GM12878 (cell line): Measurements from ENCODE around the gene CRYGN. TPM values are rescaled to one million over a fixed set of nuclear protein-coding genes. Genes with fewer than 3 reads are reported as not detected.

Source experiments
- ATAC-seq: fragments of 200-7000 bp; cut with Tn5 transposase; 3 replicates; pipeline ENCODE4 v1.9.1; 2020; ENCODE audit warnings: mild to moderate bottlenecking, moderate library complexity
- BruUV-seq: library from RNA; stranded (reverse); fragments of 400-500 nt; replicated peaks from 2 replicates; lab custom pipeline; 2021; lab: Mats Ljungman, UMichigan
- CTCF ChIA-PET: fragments of 300-600 bp; sonication (Branson Sonifier 250); formaldehyde crosslinking; extraction: SDS; loops from one replicate; lab custom pipeline; 2021; ENCODE audit warnings: inconsistent platforms; lab: Yijun Ruan, JAX
- POLR2A ChIA-PET: fragments of 350-600 bp; formaldehyde crosslinking; extraction: SDS; loops from one replicate; lab custom pipeline; 2021; ENCODE audit warnings: inconsistent platforms; lab: Charles Lee
- RAD21 ChIA-PET: fragments of 300-600 bp; sonication (Branson Sonifier 250); formaldehyde crosslinking; loops from one replicate; lab custom pipeline; 2023; ENCODE audit warnings: antibody characterized with exemption; ENCODE audit not compliant: unreplicated experiment; lab: Charles Lee
- SMC1A ChIA-PET: fragments of 300-600 bp; sonication (Branson Sonifier 250); formaldehyde crosslinking; loops from one replicate; lab custom pipeline; 2023; ENCODE audit not compliant: unreplicated experiment, uncharacterized antibody; lab: Charles Lee
- DNase-seq: peaks from one replicate; pipeline ENCODE4 v3.0.0-alpha.2; 2011; ENCODE audit warnings: low read depth, low spot score
- FAIRE-seq: peaks from 3 replicates; lab custom pipeline; 2011; peaks lifted over from hg19 to GRCh38; lab: Jason Lieb, UNC
- H2AFZ ChIP-seq: 2 replicates; pipeline ENCODE4 v1.6.0; 2011; ENCODE audit warnings: low read depth, low read length, control low read depth; ENCODE audit not compliant: control insufficient read depth
- H3K27ac ChIP-seq: 2 replicates; pipeline ENCODE4 v1.5.1; 2011; ENCODE audit warnings: control low read depth; ENCODE audit not compliant: control insufficient read depth, insufficient read depth
- H3K27me3 ChIP-seq, 2 experiments: replicated peaks in 1 of 2; 2 replicates each; pipeline versions ENCODE4 v1.6.0 to v1.6.1; 2011; ENCODE audit warnings: low read length in 1 of 2; ENCODE audit not compliant: control insufficient read depth in 2 of 2, insufficient read depth in 2 of 2
- H3K36me3 ChIP-seq, 2 experiments: 2 replicates each; pipeline ENCODE4 v1.5.1; 2011; ENCODE audit warnings: low read length in 1 of 2; ENCODE audit not compliant: control insufficient read depth in 2 of 2, insufficient read depth in 2 of 2
- H3K4me1 ChIP-seq: 2 replicates; pipeline ENCODE4 v1.6.1; 2011; ENCODE audit warnings: mild to moderate bottlenecking, low read length, moderate library complexity, mixed read lengths; ENCODE audit not compliant: control insufficient read depth, insufficient read depth
- H3K4me2 ChIP-seq: 2 replicates; pipeline ENCODE4 v1.6.0; 2011; ENCODE audit warnings: control low read depth; ENCODE audit not compliant: control insufficient read depth, insufficient read depth
- H3K4me3 ChIP-seq: fragments of 200-600 bp; sonication (generic); 2 replicates; pipeline ENCODE4 v1.5.1; 2016
- H3K79me2 ChIP-seq: 2 replicates; pipeline ENCODE4 v1.6.0; 2011; ENCODE audit warnings: low read length; ENCODE audit not compliant: control insufficient read depth, insufficient read depth
- H3K9ac ChIP-seq: 2 replicates; pipeline ENCODE4 v1.8.0; 2011; ENCODE audit warnings: low read length, control low read depth, mixed read lengths; ENCODE audit not compliant: control insufficient read depth, insufficient read depth
- H3K9me3 ChIP-seq: replicated peaks from 3 replicates; pipeline ENCODE4 v1.5.1; 2011; ENCODE audit warnings: mild to moderate bottlenecking, low read length; ENCODE audit not compliant: control insufficient read depth, insufficient read depth
- H4K20me1 ChIP-seq: 2 replicates; pipeline ENCODE4 v1.6.0; 2011; ENCODE audit not compliant: control insufficient read depth, insufficient read depth
- ATF2 ChIP-seq: IDR thresholded peaks from 2 replicates; pipeline ENCODE4 v1.6.1; 2012; ENCODE audit warnings: low read length, inconsistent platforms
- ATF3 ChIP-seq: IDR thresholded peaks from 2 replicates; pipeline ENCODE4 v1.6.1; 2011; ENCODE audit warnings: low read depth, mild to moderate bottlenecking, low read length, moderate library complexity, borderline replicate concordance; ENCODE audit errors: extremely low read depth
- ETV6 ChIP-seq, 2 experiments: fragments of 450-650 bp in 1 of 2; IDR thresholded peaks in 1 of 2; conservative IDR thresholded peaks in 1 of 2; 2 replicates each; pipeline ENCODE4 v1.6.1; 2014; ENCODE audit warnings: antibody characterized with exemption in 1 of 2, borderline replicate concordance in 1 of 2, low read depth in 1 of 2, mild to moderate bottlenecking in 1 of 2, moderate library complexity in 1 of 2
- KLF5 ChIP-seq: fragments of 450-650 bp; IDR thresholded peaks from 2 replicates; pipeline ENCODE4 v1.6.1; 2014; ENCODE audit warnings: mild to moderate bottlenecking; ENCODE audit not compliant: partially characterized antibody
- LARP7 ChIP-seq: fragments of 450-650 bp; IDR thresholded peaks from 2 replicates; pipeline ENCODE4 v1.6.1; 2017; ENCODE audit warnings: mild to moderate bottlenecking
- MEF2B ChIP-seq: fragments of 450-650 bp; IDR thresholded peaks from 2 replicates; pipeline ENCODE4 v1.6.1; 2018; ENCODE audit warnings: mild to moderate bottlenecking, moderate library complexity; ENCODE audit not compliant: partially characterized antibody, poor library complexity, severe bottlenecking
- MTA2 ChIP-seq: fragments of 450-650 bp; IDR thresholded peaks from 2 replicates; pipeline ENCODE4 v1.6.1; 2016; ENCODE audit warnings: low read depth, mild to moderate bottlenecking, moderate library complexity
- NR2C1 ChIP-seq: fragments of 450-650 bp; IDR thresholded peaks from 2 replicates; pipeline ENCODE4 v1.6.1; 2017; ENCODE audit warnings: antibody characterized with exemption, mild to moderate bottlenecking, moderate library complexity
- RB1 ChIP-seq: fragments of 450-650 bp; formaldehyde crosslinking; IDR thresholded peaks from 2 replicates; pipeline ENCODE4 v1.6.1; 2017; ENCODE audit warnings: mild to moderate bottlenecking, borderline replicate concordance
- SUPT20H ChIP-seq: IDR thresholded peaks from 2 replicates; pipeline ENCODE4 v1.6.1; 2011; ENCODE audit warnings: low read depth, mild to moderate bottlenecking, low read length, moderate library complexity, borderline replicate concordance; ENCODE audit not compliant: control insufficient read depth
- TARDBP ChIP-seq: IDR thresholded peaks from 2 replicates; pipeline ENCODE4 v1.6.1; 2016; ENCODE audit warnings: borderline replicate concordance
- WRNIP1 ChIP-seq: IDR thresholded peaks from 2 replicates; pipeline ENCODE4 v1.6.1; 2011; ENCODE audit warnings: low read depth, low read length, improper control_type of control experiment, borderline replicate concordance
- ZSCAN29 ChIP-seq: fragments of 450-650 bp; IDR thresholded peaks from 2 replicates; pipeline ENCODE4 v1.6.1; 2017; ENCODE audit warnings: mild to moderate bottlenecking, moderate library complexity
- WGBS: methylation state at CpG from one replicate; pipeline ENCODE4 v1.1.6; 2016; ENCODE audit warnings: low lambda C conversion rate; ENCODE audit not compliant: insufficient replicate concordance, insufficient coverage; ENCODE audit errors: missing lambda C conversion rate; 5-methylcytosine and 5-hydroxymethylcytosine counted together
- in situ Hi-C: fragments of 300-500 bp; cut with MboI; formaldehyde crosslinking; loops from 9 replicates; pipeline ENCODE4 v1.14.3; 2018; ENCODE audit warnings: mixed read lengths
- intact Hi-C: fragments of 100-400 bp; cut with micrococcal nuclease; formaldehyde crosslinking; loops from one replicate; pipeline ENCODE4 v1.14.2; 2022; ENCODE audit not compliant: unreplicated experiment
- polyA plus RNA-seq, 11 experiments: library from polyadenylated mRNA; depleted of rRNA in 4 of 11; unstranded in 6 of 11; stranded (reverse) in 5 of 11; fragments of >200 nt; fragmentation: Nextera tagmentation in 4 of 11; fragmentation: Illumina TruSeq in 1 of 11; extraction: Ambion mirVana in 4 of 11; extraction: Trizol in 1 of 11; gene quantifications; 1 replicate in 1 of 11; 2 replicates in 10 of 11; pipeline versions ENCODE4 v1.2.1 to v1.2.3, GENCODE V29; 2011 to 2016; ENCODE audit warnings: inconsistent platforms in 2 of 11, missing spikeins in 2 of 11, low read depth in 1 of 11
- total RNA-seq, 4 experiments: library from RNA; depleted of rRNA in 3 of 4; stranded (reverse); fragments of >200 nt in 3 of 4; fragmentation: Illumina TruSeq in 1 of 4; extraction: Trizol in 1 of 4; gene quantifications; 2 replicates each; pipeline versions ENCODE4 v1.2.1 to v1.2.3, GENCODE V29; 2013 to 2021
- TF ChIP-seq, protein P1 (sequence below): IDR thresholded peaks from 2 replicates; pipeline ENCODE4 v1.6.1; 2012; ENCODE audit warnings: low read depth, low read length, improper control_type of control experiment
- TF ChIP-seq, protein P2 (sequence below): IDR thresholded peaks from 2 replicates; pipeline ENCODE4 v1.6.1; 2012; ENCODE audit warnings: mild to moderate bottlenecking, low read depth, low read length

The CRYGN gene
- total and polyA plus RNA-seq, 10 of the 15 experiments (the other 5 are each of a cell fraction or from before 2014, with no cell fraction given), result not detected

- no peak for TF ChIP-seq RB1
- no peak for TF ChIP-seq ATF3
Observed at GRCh38 chr7:151413241-151413640, 26.7 kb downstream of the CRYGN start (continued).

DNA sequence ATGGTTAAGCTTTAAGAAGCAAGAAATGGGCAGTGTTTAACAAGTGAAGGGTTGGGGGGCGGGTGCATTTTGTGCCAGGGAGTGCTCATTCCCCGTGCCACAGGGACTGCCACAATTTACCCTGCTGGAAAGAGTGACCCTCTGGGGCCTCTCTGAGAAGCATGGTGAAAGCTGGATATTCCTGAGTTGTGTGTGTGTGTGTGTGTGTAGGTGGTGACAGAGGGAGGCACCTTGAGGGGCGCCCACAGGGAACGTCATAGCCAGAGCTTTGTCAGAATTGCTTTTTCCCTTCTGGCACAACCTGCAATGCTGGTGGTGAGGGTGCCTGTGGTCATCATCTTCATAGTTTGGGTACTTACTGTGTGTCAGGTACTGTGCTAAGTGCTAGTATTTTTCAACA is 27.6 kb downstream of the CRYGN start:
- Histone ChIP-seq H2AFZ (no peak overlapping the region), H3K36me3 (no peaks in the 10 kb centered on the region), H3K4me2 (no peak overlapping the region), H3K79me2 (no peaks in the 10 kb centered on the region), H3K9me3 (no peaks in the 10 kb centered on the region), H3K4me1 (no peaks in the 10 kb centered on the region), H3K4me3 (no peak overlapping the region), H3K27me3 (peaks cover 12 to 15% of the 10 kb centered on the region in 2 experiments), H3K27ac (no peak overlapping the region), H4K20me1 (no peaks in the 10 kb centered on the region), H3K9ac (no peak overlapping the region)
- in situ Hi-C loops (no loop called here), intact Hi-C loops (no loop called here)
- ChIA-PET SMC1A (no interaction called here), POLR2A (interaction anchor here (0.6 kb wide), 1 partner anchor 29 kb away, joined by 6 read pairs; no protein-coding TSS in a partner anchor), CTCF (interaction anchor here (0.5 to 1.2 kb wide), 3 partner anchors 36 to 102 kb away, joined by 3 to 4 read pairs (median 3); no protein-coding TSS in a partner anchor), RAD21 (interaction anchor here (0.8 to 1.6 kb wide), 2 partner anchors 60 to 105 kb away, joined by 3 to 4 read pairs; no protein-coding TSS in a partner anchor)
- WGBS, result 13% methylated on average over 4 of the region's 4 CpGs
- ATAC-seq (no peak), DNase-seq (no peak), FAIRE-seq (no peak)
- BruUV-seq, result no TSS peak
- TF ChIP-seq MTA2, result no peak
- no peak for TF ChIP-seq KLF5
- no peak for TF ChIP-seq TARDBP
- TF ChIP-seq MEF2B, result no peak
- TF ChIP-seq ZSCAN29, result no peak
- TF ChIP-seq NR2C1, result no peak
- TF ChIP-seq SUPT20H, result no peak
- TF ChIP-seq ETV6 (conservative IDR thresholded peaks at IDR 0.05 in 1 of 2, IDR thresholded peaks at IDR 0.05 in 1 of 2; ENCODE audit: borderline replicate concordance in 1 of 2, low read depth in 1 of 2), result no peak
- TF ChIP-seq WRNIP1, result no peak
- TF ChIP-seq, protein P1, sequence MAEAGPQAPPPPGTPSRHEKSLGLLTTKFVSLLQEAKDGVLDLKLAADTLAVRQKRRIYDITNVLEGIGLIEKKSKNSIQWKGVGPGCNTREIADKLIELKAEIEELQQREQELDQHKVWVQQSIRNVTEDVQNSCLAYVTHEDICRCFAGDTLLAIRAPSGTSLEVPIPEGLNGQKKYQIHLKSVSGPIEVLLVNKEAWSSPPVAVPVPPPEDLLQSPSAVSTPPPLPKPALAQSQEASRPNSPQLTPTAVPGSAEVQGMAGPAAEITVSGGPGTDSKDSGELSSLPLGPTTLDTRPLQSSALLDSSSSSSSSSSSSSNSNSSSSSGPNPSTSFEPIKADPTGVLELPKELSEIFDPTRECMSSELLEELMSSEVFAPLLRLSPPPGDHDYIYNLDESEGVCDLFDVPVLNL, result no peak
- TF ChIP-seq, protein P2, sequence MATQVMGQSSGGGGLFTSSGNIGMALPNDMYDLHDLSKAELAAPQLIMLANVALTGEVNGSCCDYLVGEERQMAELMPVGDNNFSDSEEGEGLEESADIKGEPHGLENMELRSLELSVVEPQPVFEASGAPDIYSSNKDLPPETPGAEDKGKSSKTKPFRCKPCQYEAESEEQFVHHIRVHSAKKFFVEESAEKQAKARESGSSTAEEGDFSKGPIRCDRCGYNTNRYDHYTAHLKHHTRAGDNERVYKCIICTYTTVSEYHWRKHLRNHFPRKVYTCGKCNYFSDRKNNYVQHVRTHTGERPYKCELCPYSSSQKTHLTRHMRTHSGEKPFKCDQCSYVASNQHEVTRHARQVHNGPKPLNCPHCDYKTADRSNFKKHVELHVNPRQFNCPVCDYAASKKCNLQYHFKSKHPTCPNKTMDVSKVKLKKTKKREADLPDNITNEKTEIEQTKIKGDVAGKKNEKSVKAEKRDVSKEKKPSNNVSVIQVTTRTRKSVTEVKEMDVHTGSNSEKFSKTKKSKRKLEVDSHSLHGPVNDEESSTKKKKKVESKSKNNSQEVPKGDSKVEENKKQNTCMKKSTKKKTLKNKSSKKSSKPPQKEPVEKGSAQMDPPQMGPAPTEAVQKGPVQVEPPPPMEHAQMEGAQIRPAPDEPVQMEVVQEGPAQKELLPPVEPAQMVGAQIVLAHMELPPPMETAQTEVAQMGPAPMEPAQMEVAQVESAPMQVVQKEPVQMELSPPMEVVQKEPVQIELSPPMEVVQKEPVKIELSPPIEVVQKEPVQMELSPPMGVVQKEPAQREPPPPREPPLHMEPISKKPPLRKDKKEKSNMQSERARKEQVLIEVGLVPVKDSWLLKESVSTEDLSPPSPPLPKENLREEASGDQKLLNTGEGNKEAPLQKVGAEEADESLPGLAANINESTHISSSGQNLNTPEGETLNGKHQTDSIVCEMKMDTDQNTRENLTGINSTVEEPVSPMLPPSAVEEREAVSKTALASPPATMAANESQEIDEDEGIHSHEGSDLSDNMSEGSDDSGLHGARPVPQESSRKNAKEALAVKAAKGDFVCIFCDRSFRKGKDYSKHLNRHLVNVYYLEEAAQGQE, result no peak
- no peak for TF ChIP-seq LARP7
- TF ChIP-seq ATF2, result no peak
